Right lobe of liver (tissue), 4 donors: Measurements from ENCODE around the gene EML6.

Source experiments
- POLR2A ChIP-seq: fragments of 450-650 bp; IDR thresholded peaks from one replicate; pipeline ENCODE4 v1.6.1; 2017; ENCODE audit warnings: antibody characterized with exemption, mild to moderate bottlenecking
- TF ChIP-seq, protein P1 (sequence below), 4 donors: fragments of 200-600 bp in 3 of 4; fragments of 450-650 bp in 1 of 4; IDR thresholded peaks; one replicate each; pipeline versions ENCODE4 v1.5.1 to v1.8.0; 2016 to 2022; ENCODE audit warnings: antibody characterized with exemption in 4 of 4, mild to moderate bottlenecking in 2 of 4
- donor health status: DM: no; HTN: no; CAD: no.
- donor health status: DM: no; HTN: no; CAD: no.
- donor health status: DM: no; HTN: yes; CAD: no.

DNA sequence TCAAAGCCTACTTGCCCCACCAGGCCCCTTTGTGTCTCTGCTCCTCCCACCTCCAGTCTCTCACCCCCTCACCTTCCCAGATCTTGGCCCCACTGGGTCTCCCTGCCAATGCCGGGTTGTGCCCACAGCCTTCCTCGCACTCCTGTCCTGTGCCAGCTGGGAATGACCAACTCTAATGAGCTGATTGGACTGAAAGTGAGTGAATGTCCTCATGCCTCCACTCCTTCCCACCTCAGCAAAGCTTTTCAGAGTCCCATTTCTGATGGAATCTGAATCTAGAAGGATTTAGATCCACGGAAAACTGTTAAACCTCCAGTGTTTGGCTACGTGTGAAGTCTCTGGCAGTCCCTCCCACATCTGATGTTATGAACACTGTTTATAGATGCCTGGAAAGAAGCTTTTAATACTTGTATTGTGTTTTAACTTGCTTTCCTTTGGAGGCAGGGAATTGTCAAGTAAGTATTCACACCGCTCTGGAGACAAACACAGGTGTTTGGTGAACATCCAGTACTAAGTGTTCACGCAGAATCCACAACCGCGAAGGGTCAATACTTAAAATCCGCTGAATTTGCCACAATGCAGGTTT, 222.9 kb downstream of the EML6 start:
- TF ChIP-seq, protein P1, sequence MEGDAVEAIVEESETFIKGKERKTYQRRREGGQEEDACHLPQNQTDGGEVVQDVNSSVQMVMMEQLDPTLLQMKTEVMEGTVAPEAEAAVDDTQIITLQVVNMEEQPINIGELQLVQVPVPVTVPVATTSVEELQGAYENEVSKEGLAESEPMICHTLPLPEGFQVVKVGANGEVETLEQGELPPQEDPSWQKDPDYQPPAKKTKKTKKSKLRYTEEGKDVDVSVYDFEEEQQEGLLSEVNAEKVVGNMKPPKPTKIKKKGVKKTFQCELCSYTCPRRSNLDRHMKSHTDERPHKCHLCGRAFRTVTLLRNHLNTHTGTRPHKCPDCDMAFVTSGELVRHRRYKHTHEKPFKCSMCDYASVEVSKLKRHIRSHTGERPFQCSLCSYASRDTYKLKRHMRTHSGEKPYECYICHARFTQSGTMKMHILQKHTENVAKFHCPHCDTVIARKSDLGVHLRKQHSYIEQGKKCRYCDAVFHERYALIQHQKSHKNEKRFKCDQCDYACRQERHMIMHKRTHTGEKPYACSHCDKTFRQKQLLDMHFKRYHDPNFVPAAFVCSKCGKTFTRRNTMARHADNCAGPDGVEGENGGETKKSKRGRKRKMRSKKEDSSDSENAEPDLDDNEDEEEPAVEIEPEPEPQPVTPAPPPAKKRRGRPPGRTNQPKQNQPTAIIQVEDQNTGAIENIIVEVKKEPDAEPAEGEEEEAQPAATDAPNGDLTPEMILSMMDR (IDR thresholded peaks at IDR 0.05), result no peak
- TF ChIP-seq POLR2A, result no peak
